ENCODE measurements around the gene RPL13. TPM values are rescaled to one million over a fixed set of nuclear protein-coding genes. Genes with fewer than 3 reads are reported as not detected.

Gene RPL13
- total and polyA plus RNA-seq, 9 of the 15 experiments (the other 6 are each of a cell fraction or from before 2014, with no cell fraction given) = 227 to 6,042 (median 1,633) TPM

DNA sequence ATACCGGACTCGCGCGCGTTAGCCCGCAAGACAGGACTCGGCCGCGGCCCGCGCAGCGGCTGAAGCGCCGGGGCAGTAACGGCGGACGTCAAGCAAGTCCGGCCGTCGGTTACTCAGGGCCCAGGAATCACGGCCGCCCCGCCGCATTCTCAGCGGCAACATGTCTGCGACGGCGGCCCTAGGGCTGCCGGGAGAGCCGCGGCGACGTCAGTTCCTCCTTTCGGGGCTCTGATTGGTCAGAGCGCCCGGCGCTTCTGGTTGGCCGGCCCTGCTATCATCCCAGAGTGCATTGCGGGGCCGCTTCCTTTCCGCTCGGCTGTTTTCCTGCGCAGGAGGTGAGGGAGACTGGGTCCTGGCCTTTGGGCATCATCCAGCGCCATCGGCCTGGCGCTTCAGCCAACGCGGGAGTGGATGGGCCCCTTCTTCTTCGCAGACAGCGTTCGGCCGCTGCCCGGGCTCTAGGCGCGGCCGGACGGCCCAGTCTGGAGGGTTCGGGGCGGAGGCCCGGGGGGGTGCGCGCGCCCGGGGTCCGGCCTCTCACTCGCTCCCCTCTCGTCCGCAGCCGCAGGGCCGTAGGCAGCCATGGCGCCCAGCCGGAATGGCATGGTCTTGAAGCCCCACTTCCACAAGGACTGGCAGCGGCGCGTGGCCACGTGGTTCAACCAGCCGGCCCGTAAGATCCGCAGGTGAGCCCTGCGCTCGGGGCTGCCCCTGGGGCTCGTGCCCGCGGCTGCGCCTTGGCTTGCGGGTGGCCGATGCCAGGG lies at the start of gene RPL13 (continued):
- TF ChIP-seq, protein P1, sequence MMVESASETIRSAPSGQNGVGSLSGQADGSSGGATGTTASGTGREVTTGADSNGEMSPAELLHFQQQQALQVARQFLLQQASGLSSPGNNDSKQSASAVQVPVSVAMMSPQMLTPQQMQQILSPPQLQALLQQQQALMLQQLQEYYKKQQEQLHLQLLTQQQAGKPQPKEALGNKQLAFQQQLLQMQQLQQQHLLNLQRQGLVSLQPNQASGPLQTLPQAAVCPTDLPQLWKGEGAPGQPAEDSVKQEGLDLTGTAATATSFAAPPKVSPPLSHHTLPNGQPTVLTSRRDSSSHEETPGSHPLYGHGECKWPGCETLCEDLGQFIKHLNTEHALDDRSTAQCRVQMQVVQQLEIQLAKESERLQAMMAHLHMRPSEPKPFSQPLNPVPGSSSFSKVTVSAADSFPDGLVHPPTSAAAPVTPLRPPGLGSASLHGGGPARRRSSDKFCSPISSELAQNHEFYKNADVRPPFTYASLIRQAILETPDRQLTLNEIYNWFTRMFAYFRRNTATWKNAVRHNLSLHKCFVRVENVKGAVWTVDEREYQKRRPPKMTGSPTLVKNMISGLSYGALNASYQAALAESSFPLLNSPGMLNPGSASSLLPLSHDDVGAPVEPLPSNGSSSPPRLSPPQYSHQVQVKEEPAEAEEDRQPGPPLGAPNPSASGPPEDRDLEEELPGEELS (CRISPR knock-in tag; IDR thresholded peaks at IDR 0.05; ENCODE audit: borderline replicate concordance) = peak; percentile 72; the same call in 1 of the 2 replicates
- TF ChIP-seq NR2F6 (CRISPR knock-in tag; IDR thresholded peaks at IDR 0.05) = peak; percentile 46; the same call in 1 of the 2 replicates
- TF ChIP-seq, protein P2, sequence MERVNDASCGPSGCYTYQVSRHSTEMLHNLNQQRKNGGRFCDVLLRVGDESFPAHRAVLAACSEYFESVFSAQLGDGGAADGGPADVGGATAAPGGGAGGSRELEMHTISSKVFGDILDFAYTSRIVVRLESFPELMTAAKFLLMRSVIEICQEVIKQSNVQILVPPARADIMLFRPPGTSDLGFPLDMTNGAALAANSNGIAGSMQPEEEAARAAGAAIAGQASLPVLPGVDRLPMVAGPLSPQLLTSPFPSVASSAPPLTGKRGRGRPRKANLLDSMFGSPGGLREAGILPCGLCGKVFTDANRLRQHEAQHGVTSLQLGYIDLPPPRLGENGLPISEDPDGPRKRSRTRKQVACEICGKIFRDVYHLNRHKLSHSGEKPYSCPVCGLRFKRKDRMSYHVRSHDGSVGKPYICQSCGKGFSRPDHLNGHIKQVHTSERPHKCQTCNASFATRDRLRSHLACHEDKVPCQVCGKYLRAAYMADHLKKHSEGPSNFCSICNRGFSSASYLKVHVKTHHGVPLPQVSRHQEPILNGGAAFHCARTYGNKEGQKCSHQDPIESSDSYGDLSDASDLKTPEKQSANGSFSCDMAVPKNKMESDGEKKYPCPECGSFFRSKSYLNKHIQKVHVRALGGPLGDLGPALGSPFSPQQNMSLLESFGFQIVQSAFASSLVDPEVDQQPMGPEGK (CRISPR knock-in tag; IDR thresholded peaks at IDR 0.05; ENCODE audit: borderline replicate concordance) = no peak
- TF ChIP-seq ESRRA (IDR thresholded peaks at IDR 0.05; ENCODE audit: borderline replicate concordance, low read depth) = peak; percentile 36; the same call in 1 of the 2 replicates
- peak; percentile 25; the same call in 1 of the 2 replicates for TF ChIP-seq NCOA1 (IDR thresholded peaks at IDR 0.05; ENCODE audit: low read depth)
- no peak for TF ChIP-seq ZSCAN32 (CRISPR knock-in tag; IDR thresholded peaks at IDR 0.05)
- TF ChIP-seq HNRNPLL (IDR thresholded peaks at IDR 0.05; ENCODE audit: low read depth, low read length, poor library complexity, severe bottlenecking) = peak; percentile 84
- peak; percentile 65 for TF ChIP-seq FOS (IDR thresholded peaks at IDR 0.05; ENCODE audit: extremely low read depth, insufficient read length)
- TF ChIP-seq CEBPB (tag; IDR thresholded peaks at IDR 0.05) = no peak; the same call in 1 of the 2 replicates
- TF ChIP-seq SRSF3 (IDR thresholded peaks at IDR 0.05; ENCODE audit: insufficient read depth, low read length) = peak; percentile 75; the same call in 1 of the 2 replicates
- peak; percentile 99 for TF ChIP-seq RBFOX2 (IDR thresholded peaks at IDR 0.05; ENCODE audit: low read depth, low read length)
- peak; percentile 85 for TF ChIP-seq ZNF143 (CRISPR knock-in tag; IDR thresholded peaks at IDR 0.05)
- peak; percentile 71 for TF ChIP-seq NELFE (IDR thresholded peaks at IDR 0.05; ENCODE audit: insufficient read depth, insufficient read length)
- TF ChIP-seq NEUROD1 (IDR thresholded peaks at IDR 0.05; ENCODE audit: borderline replicate concordance, low read depth, low read length, partially characterized antibody) = peak; percentile 16
- no peak for TF ChIP-seq ZNF311 (CRISPR knock-in tag; IDR thresholded peaks at IDR 0.05)
- TF ChIP-seq MTA3 (IDR thresholded peaks at IDR 0.05; ENCODE audit: borderline replicate concordance) = peak; percentile 92
- TF ChIP-seq ZFPM2 (CRISPR knock-in tag; IDR thresholded peaks at IDR 0.05) = no peak
- TF ChIP-seq MEIS2 (IDR thresholded peaks at IDR 0.05; ENCODE audit: partially characterized antibody) = peak; percentile 28
- TF ChIP-seq POLR2A (conservative IDR thresholded peaks at IDR 0.05) = peak; percentile 99
- peak; percentile 90 for TF ChIP-seq GABPA (tag; conservative IDR thresholded peaks at IDR 0.05; ENCODE audit: low read depth)
- no peak for TF ChIP-seq E2F3 (CRISPR knock-in tag; IDR thresholded peaks at IDR 0.05)
- 0 out of 2 replicates have a peak, but pooled peaks have one; percentile 1 for TF ChIP-seq ZNF175 (CRISPR knock-in tag; IDR thresholded peaks at IDR 0.05; ENCODE audit: low read depth)
- TF ChIP-seq YY1 (IDR thresholded peaks at IDR 0.05; ENCODE audit: borderline replicate concordance in 1 of 3, control insufficient read depth in 1 of 3, extremely low read depth in 1 of 3, insufficient read depth in 3 of 3, insufficient read length in 1 of 3, insufficient replicate concordance in 2 of 3, low read depth in 1 of 3, low read length in 2 of 3) = peak; percentile 33 to 91 (median 87)
- peak; percentile 30; the same call in 1 of the 2 replicates for TF ChIP-seq ZNF274 (IDR thresholded peaks at IDR 0.05; ENCODE audit: borderline replicate concordance, low read depth, low read length)
